ENCODE results near the gene C17orf50.

C17orf50 gene

DNA sequence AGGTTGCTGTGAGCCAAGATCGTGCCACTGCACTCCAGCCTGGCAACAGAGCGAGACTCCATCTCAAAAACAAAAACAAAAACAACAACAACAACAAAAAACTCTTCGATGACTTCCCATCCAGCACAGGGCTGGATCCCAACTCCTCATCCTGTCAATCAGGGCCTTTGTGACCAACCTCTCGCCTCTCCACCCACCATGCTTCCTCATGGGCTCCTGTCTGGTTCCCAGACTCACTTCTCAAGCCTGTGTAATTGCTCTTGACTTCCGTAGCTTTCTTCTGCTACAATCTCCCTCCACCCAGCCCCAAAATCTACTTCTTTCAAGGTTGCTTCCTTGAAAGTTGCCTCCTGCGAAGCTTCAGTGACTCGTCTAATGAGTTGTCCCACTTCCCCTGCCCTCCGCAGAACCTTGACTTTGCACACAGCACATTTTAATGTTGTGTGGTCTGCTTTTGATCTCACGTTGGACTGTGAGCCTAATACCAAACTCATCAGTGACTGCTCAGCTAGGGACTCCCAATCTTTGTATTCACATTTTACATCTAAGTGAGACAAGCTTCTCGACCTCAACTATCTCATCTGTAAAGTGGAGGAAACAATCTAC lies 30.2 kb upstream of the C17orf50 start:
- H3K4me1 ChIP-seq (ENCODE audit: control insufficient read depth, low read length), result peaks cover 12% of the 10 kb centered on the region
- no peaks in the 10 kb centered on the region for H3K79me2 ChIP-seq (ENCODE audit: control insufficient read depth, low read length)
- H3K27me3 ChIP-seq (ENCODE audit: control insufficient read depth, low read length), result peaks cover 23% of the 10 kb centered on the region
- H3K4me2 ChIP-seq (ENCODE audit: low read length), result no peak overlapping the region
- H3K9me3 ChIP-seq (ENCODE audit: control insufficient read depth, insufficient read depth, low read length), result no peaks in the 10 kb centered on the region
- H3F3A ChIP-seq (ENCODE audit: control insufficient read depth, insufficient read depth), result no peaks in the 10 kb centered on the region
- H3K9me2 ChIP-seq (replicated peaks; ENCODE audit: control insufficient read depth, low read length), result no peaks in the 10 kb centered on the region
- no peaks in the 10 kb centered on the region for H4K20me1 ChIP-seq (ENCODE audit: control insufficient read depth, insufficient read depth, low read depth, low read length)
- no peaks in the 10 kb centered on the region for H3K36me3 ChIP-seq (ENCODE audit: control insufficient read depth, low read length)
- TF ChIP-seq, protein P1, sequence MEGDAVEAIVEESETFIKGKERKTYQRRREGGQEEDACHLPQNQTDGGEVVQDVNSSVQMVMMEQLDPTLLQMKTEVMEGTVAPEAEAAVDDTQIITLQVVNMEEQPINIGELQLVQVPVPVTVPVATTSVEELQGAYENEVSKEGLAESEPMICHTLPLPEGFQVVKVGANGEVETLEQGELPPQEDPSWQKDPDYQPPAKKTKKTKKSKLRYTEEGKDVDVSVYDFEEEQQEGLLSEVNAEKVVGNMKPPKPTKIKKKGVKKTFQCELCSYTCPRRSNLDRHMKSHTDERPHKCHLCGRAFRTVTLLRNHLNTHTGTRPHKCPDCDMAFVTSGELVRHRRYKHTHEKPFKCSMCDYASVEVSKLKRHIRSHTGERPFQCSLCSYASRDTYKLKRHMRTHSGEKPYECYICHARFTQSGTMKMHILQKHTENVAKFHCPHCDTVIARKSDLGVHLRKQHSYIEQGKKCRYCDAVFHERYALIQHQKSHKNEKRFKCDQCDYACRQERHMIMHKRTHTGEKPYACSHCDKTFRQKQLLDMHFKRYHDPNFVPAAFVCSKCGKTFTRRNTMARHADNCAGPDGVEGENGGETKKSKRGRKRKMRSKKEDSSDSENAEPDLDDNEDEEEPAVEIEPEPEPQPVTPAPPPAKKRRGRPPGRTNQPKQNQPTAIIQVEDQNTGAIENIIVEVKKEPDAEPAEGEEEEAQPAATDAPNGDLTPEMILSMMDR (IDR thresholded peaks at IDR 0.05; ENCODE audit: low read depth, low read length, poor library complexity, severe bottlenecking), result no peak
- TF ChIP-seq EZH2phosphoT487 (IDR thresholded peaks at IDR 0.05; ENCODE audit: borderline replicate concordance, low read length), result no peak
- no peak overlapping the region for H3K27ac ChIP-seq (ENCODE audit: low read depth, low read length)
- H3K4me3 ChIP-seq (ENCODE audit: low read length), result no peak overlapping the region

DNA sequence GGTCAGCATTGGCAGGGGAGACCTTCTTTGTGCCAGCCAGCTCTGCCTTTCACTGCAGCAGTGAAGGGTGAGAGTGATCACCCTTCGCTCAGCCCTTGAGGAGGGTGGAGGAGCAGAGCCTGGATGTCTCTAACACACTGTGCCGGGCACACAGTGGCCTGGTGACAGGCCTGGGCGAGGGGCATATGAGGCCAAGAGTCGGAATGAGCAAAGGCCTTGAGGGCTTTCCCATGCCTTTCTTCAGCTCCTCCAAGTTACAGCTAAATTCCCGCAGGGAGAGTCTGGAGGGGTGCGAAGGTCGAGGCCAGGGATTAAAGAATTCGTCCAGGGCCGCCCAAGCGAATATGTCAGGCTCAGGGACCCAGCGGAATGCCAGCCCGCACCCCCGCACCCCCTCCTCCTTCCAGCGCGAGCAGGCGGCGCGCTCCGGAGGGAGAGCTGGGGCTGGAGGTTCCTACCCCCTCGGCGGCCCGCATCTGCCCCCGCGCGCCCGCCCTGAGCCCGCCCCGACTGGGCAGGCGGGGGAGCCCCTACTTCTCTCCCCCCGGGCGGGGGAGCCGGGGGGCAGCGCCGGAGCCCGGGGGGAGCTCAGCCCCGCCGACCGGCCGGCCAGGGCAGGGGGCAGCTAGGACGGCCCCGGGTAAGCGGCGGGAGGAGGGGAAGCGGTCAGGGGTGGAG lies 29.3 kb upstream of the C17orf50 start, which contains the start of gene RASL10B:
TSS of gene RASL10B (plus strand) at position 401 of the 678 bp plus-strand sequence. CDS start 3,546 bp downstream, outside the sequence.
- no peaks in the 10 kb centered on the region for H3K79me2 ChIP-seq (ENCODE audit: control insufficient read depth, low read length)
- H3K27ac ChIP-seq (ENCODE audit: low read depth, low read length), result no peak within 1 kb of the TSS
- peaks cover 23% of the 10 kb centered on the region for H3K27me3 ChIP-seq (ENCODE audit: control insufficient read depth, low read length)
- H3K9me3 ChIP-seq (ENCODE audit: control insufficient read depth, insufficient read depth, low read length), result no peaks in the 10 kb centered on the region
- TF ChIP-seq, protein P1 (IDR thresholded peaks at IDR 0.05; ENCODE audit: low read depth, low read length, poor library complexity, severe bottlenecking), result no peak
- no peak for TF ChIP-seq EZH2phosphoT487 (IDR thresholded peaks at IDR 0.05; ENCODE audit: borderline replicate concordance, low read length)
- no peaks in the 10 kb centered on the region for H3K9me2 ChIP-seq (replicated peaks; ENCODE audit: control insufficient read depth, low read length)
- H3F3A ChIP-seq (ENCODE audit: control insufficient read depth, insufficient read depth), result no peaks in the 10 kb centered on the region
- H4K20me1 ChIP-seq (ENCODE audit: control insufficient read depth, insufficient read depth, low read depth, low read length), result no peaks in the 10 kb centered on the region
- H3K4me3 ChIP-seq (ENCODE audit: low read length), result no peak within 1 kb of the TSS
- H3K4me1 ChIP-seq (ENCODE audit: control insufficient read depth, low read length), result peaks cover 10% of the 10 kb centered on the region
- H3K4me2 ChIP-seq (ENCODE audit: low read length), result peak within 1 kb of the TSS; percentile 19; the same call in 1 of the 2 replicates
- H3K36me3 ChIP-seq (ENCODE audit: control insufficient read depth, low read length), result no peaks in the 10 kb centered on the region

DNA sequence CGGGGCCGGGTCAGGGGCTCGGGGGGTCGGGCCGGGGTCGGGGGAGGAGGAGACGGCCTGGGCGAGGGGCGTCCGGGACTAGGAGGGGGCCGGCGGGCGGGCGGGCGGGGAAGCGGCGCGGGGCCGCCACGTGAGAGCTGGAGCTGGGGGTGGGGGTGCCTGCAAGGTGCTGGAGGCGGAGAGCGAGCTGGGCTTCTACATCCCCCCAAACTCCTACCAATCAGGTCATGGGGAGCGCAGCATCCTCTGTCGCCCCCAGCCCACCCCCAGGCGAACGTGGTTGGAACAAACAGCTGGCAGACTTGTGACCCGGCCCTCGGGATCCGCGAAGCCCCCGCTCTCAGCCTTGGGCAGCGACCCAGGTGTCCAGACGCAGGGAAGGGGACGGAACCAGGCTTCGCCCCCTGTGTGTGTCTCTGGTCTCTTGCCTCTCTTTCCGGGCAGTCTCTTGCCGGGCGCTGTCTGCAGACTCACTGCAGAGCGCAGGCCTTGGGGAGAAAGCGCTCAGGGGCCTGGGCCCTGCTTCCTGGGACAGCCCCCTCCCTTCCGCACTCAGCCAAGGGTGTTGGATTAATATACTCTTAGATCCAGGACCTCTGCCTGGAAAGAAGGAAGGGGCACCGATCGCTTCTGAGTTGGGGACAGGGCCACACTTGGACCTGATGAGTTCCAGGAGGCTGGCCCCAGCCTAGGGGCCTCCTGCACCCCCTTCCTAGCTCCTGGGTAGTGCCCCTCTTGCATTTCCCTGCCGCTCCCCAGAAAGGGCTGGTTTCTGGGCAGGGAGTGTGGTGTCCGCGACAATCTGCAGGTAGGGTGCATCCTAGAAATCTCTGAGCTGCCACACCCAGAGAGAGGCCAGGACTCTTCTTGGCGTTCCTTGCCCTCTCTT lies 28.5 kb upstream of the C17orf50 start:
- no peak for TF ChIP-seq EZH2phosphoT487 (IDR thresholded peaks at IDR 0.05; ENCODE audit: borderline replicate concordance, low read length)
- no peak overlapping the region for H3K27ac ChIP-seq (ENCODE audit: low read depth, low read length)
- H3K27me3 ChIP-seq (ENCODE audit: control insufficient read depth, low read length), result peaks cover 23% of the 10 kb centered on the region
- no peaks in the 10 kb centered on the region for H3F3A ChIP-seq (ENCODE audit: control insufficient read depth, insufficient read depth)
- peaks cover 3% of the 10 kb centered on the region for H3K4me1 ChIP-seq (ENCODE audit: control insufficient read depth, low read length)
- no peak overlapping the region for H3K4me2 ChIP-seq (ENCODE audit: low read length)
- H3K36me3 ChIP-seq (ENCODE audit: control insufficient read depth, low read length), result no peaks in the 10 kb centered on the region
- H4K20me1 ChIP-seq (ENCODE audit: control insufficient read depth, insufficient read depth, low read depth, low read length), result no peaks in the 10 kb centered on the region
- H3K9me2 ChIP-seq (replicated peaks; ENCODE audit: control insufficient read depth, low read length), result no peaks in the 10 kb centered on the region
- H3K79me2 ChIP-seq (ENCODE audit: control insufficient read depth, low read length), result no peaks in the 10 kb centered on the region
- no peaks in the 10 kb centered on the region for H3K9me3 ChIP-seq (ENCODE audit: control insufficient read depth, insufficient read depth, low read length)
- H3K4me3 ChIP-seq (ENCODE audit: low read length), result no peak overlapping the region

Data from DOHH2 (cell line).